ENCODE data around the gene SLC37A4.
"Not testable (repeated sequence)": the region's sequence is repeated elsewhere in the genome, so short reads cannot be mapped to it uniquely, and the experiment has no call there.

The SLC37A4 gene

GRCh38 chr11:119016216-119017009 lies 14.3 kb downstream of the SLC37A4 start:
- no peak for DNase-seq

GRCh38 chr11:119015054-119015611 lies 15.5 kb downstream of the SLC37A4 start:
- no peak for DNase-seq

- DNase-seq, result no peak
Observed at GRCh38 chr11:119014209-119014924, 16.3 kb downstream of the SLC37A4 start.

GRCh38 chr11:119012629-119013170 lies 18.0 kb downstream of the SLC37A4 start:
- no peak for DNase-seq

- no peak for DNase-seq
Observed at GRCh38 chr11:119011476-119012053, 19.1 kb downstream of the SLC37A4 start.

GRCh38 chr11:119006656-119007055 lies 24.0 kb downstream of the SLC37A4 start:
- no peak for DNase-seq

DNA sequence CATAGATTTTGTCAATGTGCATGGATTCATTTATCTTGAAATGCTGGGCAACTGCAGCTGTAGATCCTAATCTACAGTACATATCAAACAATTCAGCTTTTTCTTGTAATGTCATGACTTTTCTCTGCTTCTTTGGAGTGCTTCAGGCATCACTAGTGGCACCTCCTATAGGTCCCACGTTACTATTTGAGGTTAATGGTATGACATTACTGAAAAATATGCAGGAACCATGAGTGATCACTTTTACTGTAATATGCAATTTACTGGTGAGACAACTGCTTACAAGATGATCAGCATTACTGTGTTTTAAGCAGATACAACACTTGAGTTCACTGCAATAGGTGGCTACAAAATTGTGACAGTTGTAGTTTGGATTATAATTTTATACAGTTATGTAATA lies 29.8 kb downstream of the SLC37A4 start:
- DNase-seq, result no peak

DNA sequence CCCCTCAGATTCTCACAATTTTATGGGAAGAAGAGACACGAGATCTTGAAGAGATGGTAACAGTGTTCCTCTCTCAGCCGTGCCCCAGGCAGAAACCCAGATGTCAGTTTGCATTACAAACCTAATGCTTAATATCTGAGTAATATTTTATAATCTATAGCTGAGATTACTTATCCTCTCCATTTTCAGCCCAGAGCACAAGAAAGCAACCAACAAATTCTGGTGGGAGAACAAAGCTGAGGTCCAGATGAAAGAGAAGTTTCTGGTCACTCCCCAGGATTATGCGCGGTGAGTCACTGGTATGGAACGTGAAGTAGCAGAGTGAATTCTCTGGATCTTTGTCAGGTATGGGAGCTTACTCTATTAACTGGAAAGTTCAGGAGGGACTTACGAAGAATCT lies 31.9 kb downstream of the SLC37A4 start:
- no peak for DNase-seq

DNA sequence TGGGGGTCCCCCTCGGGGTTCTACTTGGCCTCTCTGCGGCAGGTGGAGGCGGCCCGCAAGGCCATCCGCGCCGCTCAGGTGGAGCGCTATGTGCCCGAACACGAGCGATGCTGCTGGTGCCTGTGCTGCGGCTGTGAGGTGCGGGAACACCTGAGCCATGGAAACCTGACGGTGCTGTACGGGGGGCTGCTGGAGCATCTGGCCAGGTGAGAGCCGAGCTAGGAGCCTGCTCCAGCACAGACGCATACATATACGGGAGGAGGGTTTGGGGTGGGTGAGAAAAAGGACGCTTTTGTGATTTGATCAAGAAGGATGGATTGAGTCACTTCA lies 32.3 kb downstream of the SLC37A4 start:
- DNase-seq, result peak in 1 of 2 experiments; percentile 6

- DNase-seq, result peak; percentile 93 to 94
Observed at GRCh38 chr11:118997627-118998387, 32.9 kb downstream of the SLC37A4 start, which contains the start of gene CENATAC. TSS of gene CENATAC (plus strand) at chr11:118998138. CDS start at chr11:118998198, 60 bp downstream.

- peak; percentile 22 to 25 for DNase-seq
Observed at GRCh38 chr11:118996926-118997626, 33.6 kb downstream of the SLC37A4 start.

GRCh38 chr11:118991486-118992038 lies 39.1 kb downstream of the SLC37A4 start:
- DNase-seq, result not testable (repeated sequence)

DNA sequence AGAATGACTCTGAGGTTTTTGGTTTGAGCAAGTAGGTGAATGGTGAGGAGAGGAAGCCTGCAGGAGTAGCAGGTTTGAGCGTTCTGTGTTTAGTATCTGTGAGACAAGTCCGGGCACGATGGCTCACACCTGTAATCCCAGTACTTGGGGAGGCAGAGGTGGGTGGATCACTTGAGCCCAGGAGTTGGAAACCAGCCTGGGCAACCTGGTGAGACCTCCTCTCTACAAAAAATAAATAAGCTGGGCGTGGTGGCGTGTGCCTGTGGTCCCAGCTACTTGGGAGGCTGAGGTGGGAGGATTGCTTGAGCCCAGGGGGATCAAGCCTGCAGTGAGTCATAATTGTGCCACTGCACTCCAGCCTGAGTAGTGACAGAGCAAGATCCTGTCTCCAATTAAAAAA lies 42.4 kb downstream of the SLC37A4 start:
- DNase-seq, result no peak

DNA sequence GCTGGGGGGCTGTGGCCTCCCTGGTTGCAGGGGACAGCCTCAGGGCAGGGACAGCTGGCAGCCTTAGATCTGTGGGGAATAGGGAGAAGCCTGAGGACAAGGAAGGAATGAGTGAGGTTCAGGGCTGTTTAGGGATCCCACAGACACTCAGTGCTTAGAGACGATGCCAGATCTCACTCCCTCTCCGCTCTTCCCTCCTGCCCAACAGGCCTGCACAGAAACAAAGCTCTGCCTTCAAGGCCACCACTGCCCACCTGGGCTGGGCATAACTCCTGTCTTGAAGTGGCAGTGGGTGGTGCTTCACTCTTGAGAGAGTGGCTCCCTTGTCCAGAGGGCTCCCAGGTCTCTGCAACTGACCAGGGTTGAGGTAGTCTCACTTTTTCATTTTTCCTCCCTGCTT lies 45.9 kb downstream of the SLC37A4 start:
- no peak for DNase-seq

GRCh38 chr11:118984337-118984736 lies 46.3 kb downstream of the SLC37A4 start:
- DNase-seq, result not testable (repeated sequence)

DNA sequence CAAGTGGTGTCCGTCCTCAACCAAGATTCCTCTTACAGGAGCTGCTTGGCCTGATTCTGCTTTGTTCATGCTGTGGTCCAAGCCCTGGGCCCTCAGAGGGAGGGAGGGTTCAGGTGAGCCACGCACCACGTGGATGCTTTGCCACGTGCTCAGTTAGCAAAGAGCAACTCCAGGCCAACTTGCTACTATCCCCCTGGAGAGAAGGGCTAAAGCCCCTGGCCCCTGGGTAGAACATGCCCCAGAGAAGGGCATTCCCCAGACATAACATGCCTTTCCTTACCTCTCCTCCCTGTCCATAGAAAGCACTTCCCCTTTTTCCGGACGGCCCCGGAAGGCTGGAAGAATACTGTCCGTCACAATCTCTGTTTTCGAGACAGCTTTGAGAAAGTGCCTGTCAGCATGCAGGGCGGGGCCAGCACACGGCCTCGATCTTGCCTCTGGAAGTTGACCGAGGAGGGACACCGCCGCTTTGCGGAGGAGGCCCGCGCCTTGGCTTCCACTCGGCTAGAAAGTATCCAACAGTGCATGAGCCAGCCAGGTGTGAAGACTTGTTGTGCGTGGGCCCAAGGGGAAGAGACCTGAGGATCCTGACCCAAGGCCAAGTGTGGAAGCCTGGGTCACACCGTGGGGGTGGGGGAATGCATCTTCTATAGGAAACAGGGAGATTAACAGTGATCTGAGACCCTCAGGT lies 50.3 kb downstream of the SLC37A4 start:
- no peak for DNase-seq

GRCh38 chr11:118979434-118979833 lies 51.2 kb downstream of the SLC37A4 start:
- DNase-seq, result no peak

DNA sequence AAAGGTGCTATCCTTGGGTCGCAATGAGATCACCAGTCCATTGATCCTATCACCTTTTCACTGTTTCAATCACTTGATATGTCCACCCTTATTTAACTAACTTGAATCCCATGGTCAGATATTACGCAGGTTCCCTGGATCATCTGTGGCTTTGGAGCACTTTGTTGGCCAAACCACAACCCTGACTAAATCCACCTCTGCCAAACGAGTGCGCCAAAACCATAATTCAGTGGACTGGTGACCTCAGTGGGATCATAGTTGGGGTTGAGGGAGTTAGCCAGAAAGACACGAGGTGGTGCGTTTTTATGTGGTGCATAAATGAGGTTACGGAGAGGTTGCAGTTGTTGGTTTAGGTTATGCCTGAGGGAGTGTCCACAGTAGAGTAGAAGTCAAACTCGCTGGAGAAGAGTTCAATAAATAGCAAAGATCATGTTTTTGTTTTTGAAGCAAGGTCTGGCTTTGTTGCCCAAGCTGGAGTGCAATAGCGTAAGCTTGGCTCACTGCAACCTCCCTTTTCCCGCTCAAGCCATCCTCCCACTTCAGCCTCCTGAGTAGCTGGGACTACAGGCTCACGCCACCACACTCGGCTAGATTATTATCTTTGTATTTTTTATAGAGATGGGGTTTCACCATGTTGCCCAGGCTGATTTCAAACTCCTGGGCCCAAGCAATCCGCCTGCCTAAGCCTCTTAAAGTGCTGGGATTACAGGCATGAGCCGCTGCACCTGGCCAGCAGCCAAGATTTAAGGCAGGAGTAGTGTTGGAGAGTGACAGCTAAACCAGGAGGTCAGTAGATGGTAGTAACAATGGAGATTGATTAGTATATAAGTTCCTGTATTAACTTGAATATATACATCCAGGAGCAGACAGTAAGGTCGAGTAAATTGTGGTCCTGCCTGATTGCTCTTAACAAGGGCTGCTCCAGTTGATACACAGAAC lies 54.6 kb downstream of the SLC37A4 start:
- no peak for DNase-seq
